Measurements from ENCODE around the gene IL17RC. TPM values are rescaled to one million over a fixed set of nuclear protein-coding genes. Genes with fewer than 3 reads are reported as not detected.

The IL17RC gene
- total RNA-seq, 4 donors from 2014 or later: 30.6 to 48.7 (median 37.4) TPM

- H3K9me3 ChIP-seq: no peaks in the 10 kb centered on the region
- no peak overlapping the region for H3K27ac ChIP-seq
- intact Hi-C loops (cut with DNase I): loop anchor here (10.0 kb wide), 1 partner anchor 72 kb away; no protein-coding TSS in a partner anchor
- 78 to 80% methylated on average over 7 to 9 of the region's 11 CpGs for WGBS, 2 donors
- H3K4me3 ChIP-seq: no peak overlapping the region
- H3K36me3 ChIP-seq: peaks cover 0 to 38% (median 5%) of the 10 kb centered on the region in 3 donors
- no peak for DNase-seq
- H3K27me3 ChIP-seq: no peaks in the 10 kb centered on the region
- no peak for TF ChIP-seq CTCF (IDR thresholded peaks at IDR 0.05)
- no peak for TF ChIP-seq POLR2A (IDR thresholded peaks at IDR 0.05)
- peaks cover 5 to 30% (median 7%) of the 10 kb centered on the region in 3 donors for H3K4me1 ChIP-seq
Measured at GRCh38 chr3:9942934-9943690, 26.2 kb downstream of the IL17RC start.

- Histone ChIP-seq H3K4me3 (no peak overlapping the region), H3K27me3 (no peaks in the 10 kb centered on the region), H3K9me3 (no peaks in the 10 kb centered on the region), H3K36me3 (peaks cover 0 to 40% (median 3%) of the 10 kb centered on the region in 3 donors), H3K27ac (no peak overlapping the region), H3K4me1 (peaks cover 5 to 31% (median 7%) of the 10 kb centered on the region in 3 donors)
- no peak for DNase-seq
- WGBS, 2 donors: 92 to 94% methylated on average over 7 to 9 of the region's 11 CpGs
- intact Hi-C loops (cut with DNase I): loop anchor here (10.0 kb wide), 1 partner anchor 71 kb away; no protein-coding TSS in a partner anchor
- TF ChIP-seq CTCF (IDR thresholded peaks at IDR 0.05) (no peak), POLR2A (IDR thresholded peaks at IDR 0.05) (no peak)
Measured at GRCh38 chr3:9944271-9944670, 27.4 kb downstream of the IL17RC start.

GRCh38 chr3:9945358-9945757, 28.5 kb downstream of the IL17RC start:
- TF ChIP-seq CTCF (IDR thresholded peaks at IDR 0.05) (no peak), POLR2A (IDR thresholded peaks at IDR 0.05) (no peak)
- intact Hi-C loops (cut with DNase I): loop anchor here (10.0 kb wide), 1 partner anchor 69 kb away; no protein-coding TSS in a partner anchor
- H3K4me3 ChIP-seq: peak overlapping the region in 1 of 4 donors; percentile 74
- DNase-seq: no peak
- no peaks in the 10 kb centered on the region for H3K27me3 ChIP-seq
- peaks cover 5 to 31% (median 7%) of the 10 kb centered on the region in 3 donors for H3K4me1 ChIP-seq
- WGBS, 2 donors: 68 to 78% methylated on average over 10 of the region's 10 CpGs
- H3K36me3 ChIP-seq: peaks cover 0 to 50% (median 3%) of the 10 kb centered on the region in 3 donors
- H3K27ac ChIP-seq: no peak overlapping the region
- no peaks in the 10 kb centered on the region for H3K9me3 ChIP-seq

GRCh38 chr3:9946112-9947024, 29.5 kb downstream of the IL17RC start:
- H3K9me3 ChIP-seq: no peaks in the 10 kb centered on the region
- H3K36me3 ChIP-seq: peaks cover 0 to 40% (median 3%) of the 10 kb centered on the region in 3 donors
- DNase-seq: peak; percentile 36
- peaks cover 9 to 40% (median 9%) of the 10 kb centered on the region in 3 donors for H3K4me1 ChIP-seq
- TF ChIP-seq POLR2A (IDR thresholded peaks at IDR 0.05): peak in 2 of 4 donors; percentile 52 to 62
- peak; percentile 54 to 88 (median 78) for TF ChIP-seq CTCF (IDR thresholded peaks at IDR 0.05)
- intact Hi-C loops (cut with DNase I): loop anchor here (10.0 kb wide), 1 partner anchor 68 kb away; no protein-coding TSS in a partner anchor
- H3K4me3 ChIP-seq: peak overlapping the region; percentile 42 to 75 (median 66)
- 16 to 17% methylated on average over 5 to 6 of the region's 90 CpGs for WGBS, 2 donors
- peak overlapping the region; percentile 76 to 92 (median 86) for H3K27ac ChIP-seq
- no peaks in the 10 kb centered on the region for H3K27me3 ChIP-seq

All from esophagus squamous epithelium (tissue), 5 donors.